Gastrocnemius medialis (tissue), 4 donors: ENCODE data around the gene SWI5.

Experiments used
- POLR2A ChIP-seq, 2 donors: fragments of 450-650 bp; IDR thresholded peaks; one replicate each; pipeline ENCODE4 v1.6.1; 2017; ENCODE audit warnings: antibody characterized with exemption in 2 of 2, mild to moderate bottlenecking in 2 of 2, moderate library complexity in 2 of 2
- TF ChIP-seq, protein P1 (sequence below), 5 experiments: fragments of 450-650 bp in 3 of 5; fragments of 200-600 bp in 2 of 5; sonication (generic) in 2 of 5; IDR thresholded peaks in 4 of 5; conservative IDR thresholded peaks in 1 of 5; 1 replicate in 4 of 5; 2 replicates in 1 of 5; pipeline ENCODE4 v1.5.1; 2016 to 2019; ENCODE audit warnings: antibody characterized with exemption in 5 of 5, mild to moderate bottlenecking in 3 of 5, moderate library complexity in 3 of 5

GRCh38 chr9:128253140-128253990 is 22.7 kb upstream of the SWI5 start:
- no peak for TF ChIP-seq POLR2A (IDR thresholded peaks at IDR 0.05)
- TF ChIP-seq, protein P1, sequence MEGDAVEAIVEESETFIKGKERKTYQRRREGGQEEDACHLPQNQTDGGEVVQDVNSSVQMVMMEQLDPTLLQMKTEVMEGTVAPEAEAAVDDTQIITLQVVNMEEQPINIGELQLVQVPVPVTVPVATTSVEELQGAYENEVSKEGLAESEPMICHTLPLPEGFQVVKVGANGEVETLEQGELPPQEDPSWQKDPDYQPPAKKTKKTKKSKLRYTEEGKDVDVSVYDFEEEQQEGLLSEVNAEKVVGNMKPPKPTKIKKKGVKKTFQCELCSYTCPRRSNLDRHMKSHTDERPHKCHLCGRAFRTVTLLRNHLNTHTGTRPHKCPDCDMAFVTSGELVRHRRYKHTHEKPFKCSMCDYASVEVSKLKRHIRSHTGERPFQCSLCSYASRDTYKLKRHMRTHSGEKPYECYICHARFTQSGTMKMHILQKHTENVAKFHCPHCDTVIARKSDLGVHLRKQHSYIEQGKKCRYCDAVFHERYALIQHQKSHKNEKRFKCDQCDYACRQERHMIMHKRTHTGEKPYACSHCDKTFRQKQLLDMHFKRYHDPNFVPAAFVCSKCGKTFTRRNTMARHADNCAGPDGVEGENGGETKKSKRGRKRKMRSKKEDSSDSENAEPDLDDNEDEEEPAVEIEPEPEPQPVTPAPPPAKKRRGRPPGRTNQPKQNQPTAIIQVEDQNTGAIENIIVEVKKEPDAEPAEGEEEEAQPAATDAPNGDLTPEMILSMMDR (IDR thresholded peaks at IDR 0.05 in 4 of 5, conservative IDR thresholded peaks at IDR 0.05 in 1 of 5), result no peak
